A673 (cell line): ENCODE data around the gene CDC37L1.

Source experiments
- CTCF ChIP-seq: fragments of 300-800, 200-600 bp; sonication (generic); conservative IDR thresholded peaks from 2 replicates; pipeline ENCODE4 v1.5.1; 2017; ENCODE audit warnings: low read depth, mild to moderate bottlenecking, antibody characterized with exemption, low read length, moderate library complexity, mixed read lengths
- EZH2 ChIP-seq: fragments of 200-600 bp; sonication (generic); IDR thresholded peaks from 2 replicates; pipeline ENCODE4 v1.6.1; 2017; ENCODE audit warnings: borderline replicate concordance, low read depth, mild to moderate bottlenecking, mixed read lengths, antibody characterized with exemption, low read length; ENCODE audit not compliant: poor library complexity, severe bottlenecking

DNA sequence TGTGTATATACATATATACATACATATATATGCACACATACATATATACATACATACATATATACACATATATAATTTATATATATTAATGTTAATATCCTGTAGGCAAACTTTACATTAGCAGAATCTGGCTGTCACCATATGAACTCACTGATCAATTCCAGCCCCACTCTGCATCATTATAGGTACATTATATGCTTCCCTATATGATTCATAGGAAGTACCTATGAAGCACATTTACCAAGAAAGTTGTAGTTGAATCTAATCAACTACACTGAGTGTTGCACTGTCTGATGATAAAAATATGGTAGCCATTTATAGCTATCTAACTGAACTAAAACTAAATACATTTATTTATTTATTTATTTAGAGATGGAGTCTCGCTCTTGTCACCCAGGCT is 7.6 kb upstream of the CDC37L1 start:
- TF ChIP-seq CTCF (no peak), EZH2 (no peak)
